ENCODE measurements around the gene DBNDD2.

Gene DBNDD2

GRCh38 chr20:45419188-45420091, 11.4 kb downstream of the DBNDD2 start:
- DNase-seq: no peak

- DNase-seq: no peak
These were observed 12.0 kb downstream of the DBNDD2 start for GRCh38 chr20:45420125-45420524.

GRCh38 chr20:45423700-45424099, 15.6 kb downstream of the DBNDD2 start:
- DNase-seq: no peak

GRCh38 chr20:45425561-45425960, 17.5 kb downstream of the DBNDD2 start:
- no peak for DNase-seq

- no peak for DNase-seq
These were observed 18.4 kb downstream of the DBNDD2 start for GRCh38 chr20:45426320-45427016.

- no peak for DNase-seq
These were observed 19.4 kb downstream of the DBNDD2 start for GRCh38 chr20:45427236-45428149.

- DNase-seq: no peak
These were observed 21.5 kb downstream of the DBNDD2 start for GRCh38 chr20:45429618-45430017.

- no peak for DNase-seq
These were observed 24.2 kb downstream of the DBNDD2 start for GRCh38 chr20:45432294-45432693.

GRCh38 chr20:45433316-45433715, 25.2 kb downstream of the DBNDD2 start:
- DNase-seq: no peak

GRCh38 chr20:45433976-45434375, 25.9 kb downstream of the DBNDD2 start:
- no peak for DNase-seq

GRCh38 chr20:45436732-45437485, 28.8 kb downstream of the DBNDD2 start:
- DNase-seq: peak; percentile 85

GRCh38 chr20:45440424-45440823, 32.3 kb downstream of the DBNDD2 start:
- no peak for DNase-seq

GRCh38 chr20:45440891-45441685, 33.0 kb downstream of the DBNDD2 start:
- DNase-seq: no peak

- no peak for DNase-seq
These were observed 33.7 kb downstream of the DBNDD2 start for GRCh38 chr20:45441746-45442145.

GRCh38 chr20:45444050-45444449, 36.0 kb downstream of the DBNDD2 start:
- no peak for DNase-seq

GRCh38 chr20:45445805-45446562, 37.9 kb downstream of the DBNDD2 start:
- DNase-seq: peak; percentile 31

GRCh38 chr20:45448270-45448669, 40.2 kb downstream of the DBNDD2 start:
- no peak for DNase-seq

- no peak for DNase-seq
These were observed 41.4 kb downstream of the DBNDD2 start for GRCh38 chr20:45449528-45449927.

GRCh38 chr20:45450097-45450818, 42.2 kb downstream of the DBNDD2 start:
- no peak for DNase-seq

- no peak for DNase-seq
These were observed 44.1 kb downstream of the DBNDD2 start for GRCh38 chr20:45452238-45452637.

All from activated naive CD4-positive, alpha-beta T cell treated with anti-CD3 and anti-CD28 coated beads, Interleukin-2, amount 50 U/mL, for 16 hours (primary cell).